Testis (tissue), 2 donors: ENCODE measurements around the gene KCTD17.

ENCODE experiments used
- POLR2A ChIP-seq: fragments of 450-650 bp; IDR thresholded peaks from one replicate; pipeline ENCODE4 v1.6.1; 2017; ENCODE audit warnings: antibody characterized with exemption, mild to moderate bottlenecking, moderate library complexity
- TF ChIP-seq, protein P1 (sequence below), 3 experiments: fragments of 450-650 bp in 2 of 3; fragments of 200-600 bp in 1 of 3; sonication (generic) in 1 of 3; IDR thresholded peaks; one replicate each; pipeline ENCODE4 v1.5.1; 2016 to 2019; ENCODE audit warnings: antibody characterized with exemption in 3 of 3, mild to moderate bottlenecking in 2 of 3, moderate library complexity in 1 of 3

- TF ChIP-seq, protein P1, sequence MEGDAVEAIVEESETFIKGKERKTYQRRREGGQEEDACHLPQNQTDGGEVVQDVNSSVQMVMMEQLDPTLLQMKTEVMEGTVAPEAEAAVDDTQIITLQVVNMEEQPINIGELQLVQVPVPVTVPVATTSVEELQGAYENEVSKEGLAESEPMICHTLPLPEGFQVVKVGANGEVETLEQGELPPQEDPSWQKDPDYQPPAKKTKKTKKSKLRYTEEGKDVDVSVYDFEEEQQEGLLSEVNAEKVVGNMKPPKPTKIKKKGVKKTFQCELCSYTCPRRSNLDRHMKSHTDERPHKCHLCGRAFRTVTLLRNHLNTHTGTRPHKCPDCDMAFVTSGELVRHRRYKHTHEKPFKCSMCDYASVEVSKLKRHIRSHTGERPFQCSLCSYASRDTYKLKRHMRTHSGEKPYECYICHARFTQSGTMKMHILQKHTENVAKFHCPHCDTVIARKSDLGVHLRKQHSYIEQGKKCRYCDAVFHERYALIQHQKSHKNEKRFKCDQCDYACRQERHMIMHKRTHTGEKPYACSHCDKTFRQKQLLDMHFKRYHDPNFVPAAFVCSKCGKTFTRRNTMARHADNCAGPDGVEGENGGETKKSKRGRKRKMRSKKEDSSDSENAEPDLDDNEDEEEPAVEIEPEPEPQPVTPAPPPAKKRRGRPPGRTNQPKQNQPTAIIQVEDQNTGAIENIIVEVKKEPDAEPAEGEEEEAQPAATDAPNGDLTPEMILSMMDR (IDR thresholded peaks at IDR 0.05) = no peak
- no peak for TF ChIP-seq POLR2A
Measured at GRCh38 chr22:37033605-37034430, 17.7 kb upstream of the KCTD17 start.
